Progenitor cell of endocrine pancreas (in vitro differentiated cells): ENCODE data around the gene BRD4. TPM values are rescaled to one million over a fixed set of nuclear protein-coding genes. Genes with fewer than 3 reads are reported as not detected.

Experiments used
- DNase-seq: peaks from one replicate; pipeline ENCODE4 v3.0.0; 2021; ENCODE audit warnings: low spot score; ENCODE audit not compliant: unreplicated experiment
- H3K27ac Mint-ChIP-seq: 2 replicates; pipeline ENCODE4 v1.8.0; 2021; ENCODE audit warnings: mild to moderate bottlenecking, moderate library complexity, mixed read lengths
- H3K27me3 Mint-ChIP-seq: 2 replicates; pipeline ENCODE4 v1.8.0; 2021; ENCODE audit warnings: mixed read lengths
- H3K36me3 Mint-ChIP-seq: 2 replicates; pipeline ENCODE4 v1.8.0; 2022; ENCODE audit warnings: mixed read lengths; ENCODE audit not compliant: insufficient read depth
- H3K4me1 Mint-ChIP-seq: 2 replicates; pipeline ENCODE4 v1.8.0; 2021; ENCODE audit warnings: low read depth, mixed read lengths
- H3K4me3 Mint-ChIP-seq: 2 replicates; pipeline ENCODE4 v1.8.0; 2021; ENCODE audit warnings: low read depth, mild to moderate bottlenecking, moderate library complexity, mixed read lengths
- H3K9me3 Mint-ChIP-seq: 2 replicates; pipeline ENCODE4 v1.8.0; 2021; ENCODE audit warnings: low read depth, mixed read lengths
- CTCF ChIP-seq: fragments of 200-600 bp; sonication (generic); IDR thresholded peaks from one replicate; pipeline ENCODE4 v1.5.0; 2021; ENCODE audit warnings: antibody characterized with exemption, mild to moderate bottlenecking; ENCODE audit not compliant: unreplicated experiment
- total RNA-seq: library from RNA; stranded (reverse); gene quantifications from 2 replicates; pipeline ENCODE4 v1.2.1, GENCODE V29; 2021

Gene BRD4
- total RNA-seq, 1 donor from 2014 or later = 144 TPM

GRCh38 chr19:15305582-15306334, 26.6 kb downstream of the BRD4 start:
- peaks cover 33% of the 10 kb centered on the region for H3K4me1 Mint-ChIP-seq
- H3K27me3 Mint-ChIP-seq = no peaks in the 10 kb centered on the region
- H3K9me3 Mint-ChIP-seq = no peaks in the 10 kb centered on the region
- peak overlapping the region; percentile 73 for H3K27ac Mint-ChIP-seq
- TF ChIP-seq CTCF = no peak
- no peak for DNase-seq
- H3K4me3 Mint-ChIP-seq = no peak overlapping the region
- H3K36me3 Mint-ChIP-seq = peaks cover 2% of the 10 kb centered on the region

- Mint-ChIP-seq H3K9me3 (no peaks in the 10 kb centered on the region), H3K27ac (peak overlapping the region; percentile 76), H3K36me3 (peaks cover 2% of the 10 kb centered on the region), H3K27me3 (no peaks in the 10 kb centered on the region), H3K4me1 (peaks cover 26% of the 10 kb centered on the region), H3K4me3 (no peak overlapping the region)
- TF ChIP-seq CTCF = no peak
- no peak for DNase-seq
Measured at GRCh38 chr19:15304140-15304705, 28.1 kb downstream of the BRD4 start.

GRCh38 chr19:15303105-15303780, 29.1 kb downstream of the BRD4 start:
- H3K27me3 Mint-ChIP-seq = no peaks in the 10 kb centered on the region
- no peak for TF ChIP-seq CTCF
- no peak for DNase-seq
- H3K4me3 Mint-ChIP-seq = no peak overlapping the region
- peak overlapping the region; percentile 76 for H3K27ac Mint-ChIP-seq
- H3K9me3 Mint-ChIP-seq = no peaks in the 10 kb centered on the region
- H3K4me1 Mint-ChIP-seq = peaks cover 33% of the 10 kb centered on the region
- H3K36me3 Mint-ChIP-seq = peaks cover 2% of the 10 kb centered on the region

GRCh38 chr19:15300533-15301197, 31.7 kb downstream of the BRD4 start:
- Mint-ChIP-seq H3K27ac (peak overlapping the region; percentile 26), H3K36me3 (peaks cover 4% of the 10 kb centered on the region), H3K9me3 (no peaks in the 10 kb centered on the region), H3K27me3 (no peaks in the 10 kb centered on the region), H3K4me1 (peaks cover 44% of the 10 kb centered on the region), H3K4me3 (no peak overlapping the region)
- no peak for TF ChIP-seq CTCF
- DNase-seq = no peak
